GM12891 (cell line): ENCODE measurements around the gene CYP2S1.
"Not testable (repeated sequence)": the region's sequence is repeated elsewhere in the genome, so short reads cannot be mapped to it uniquely, and the experiment has no call there.

Experiments
- DNase-seq: peaks from one replicate; pipeline ENCODE4 v3.0.0; 2011; ENCODE audit warnings: low spot score; ENCODE audit not compliant: insufficient read length
- FAIRE-seq: peaks from 2 replicates; lab custom pipeline; 2011; peaks lifted over from hg19 to GRCh38; lab: Jason Lieb, UNC
- PAX5 ChIP-seq: IDR thresholded peaks from 2 replicates; pipeline ENCODE4 v1.6.1; 2011; ENCODE audit warnings: low read length, moderate library complexity, mild to moderate bottlenecking; ENCODE audit not compliant: insufficient read depth, severe bottlenecking
- POLR2A ChIP-seq: IDR thresholded peaks from 2 replicates; pipeline ENCODE4 v1.6.1; 2011; ENCODE audit warnings: low read depth, low read length, control low read depth
- POLR2AphosphoS5 ChIP-seq: IDR thresholded peaks from 2 replicates; pipeline ENCODE4 v1.6.1; 2011; ENCODE audit warnings: low read depth, low read length, control low read depth
- POU2F2 ChIP-seq: IDR thresholded peaks from 2 replicates; pipeline ENCODE4 v1.6.1; 2011; ENCODE audit warnings: low read depth, mild to moderate bottlenecking, control low read depth, low read length, moderate library complexity
- SPI1 ChIP-seq: IDR thresholded peaks from 2 replicates; pipeline ENCODE4 v1.6.1; 2011; ENCODE audit warnings: low read depth, low read length, control low read depth
- TAF1 ChIP-seq: IDR thresholded peaks from 2 replicates; pipeline ENCODE4 v1.6.1; 2011; ENCODE audit warnings: low read depth, low read length, control low read depth

The CYP2S1 gene

GRCh38 chr19:41226053-41226873, 33.2 kb downstream of the CYP2S1 start:
- FAIRE-seq (no peak), DNase-seq (no peak)
- no peak for TF ChIP-seq TAF1
- no peak for TF ChIP-seq POU2F2
- no peak for TF ChIP-seq POLR2A
- TF ChIP-seq PAX5 = no peak
- TF ChIP-seq SPI1 = no peak
- TF ChIP-seq POLR2AphosphoS5 = no peak

GRCh38 chr19:41226874-41227390, 33.9 kb downstream of the CYP2S1 start:
- no peak for TF ChIP-seq POU2F2
- no peak for TF ChIP-seq POLR2AphosphoS5
- TF ChIP-seq POLR2A = no peak
- no peak for TF ChIP-seq SPI1
- TF ChIP-seq PAX5 = no peak
- no peak for TF ChIP-seq TAF1
- no peak for DNase-seq
- no peak for FAIRE-seq

GRCh38 chr19:41228486-41228885, 35.5 kb downstream of the CYP2S1 start:
- no peak for TF ChIP-seq POLR2A
- TF ChIP-seq POU2F2 = no peak
- no peak for TF ChIP-seq TAF1
- TF ChIP-seq POLR2AphosphoS5 = no peak
- no peak for TF ChIP-seq SPI1
- TF ChIP-seq PAX5 = no peak
- DNase-seq (no peak), FAIRE-seq (no peak)

GRCh38 chr19:41229338-41229737, 36.3 kb downstream of the CYP2S1 start:
- not testable (repeated sequence) for DNase-seq, FAIRE-seq

- TF ChIP-seq PAX5 (no peak), TAF1 (no peak), POLR2A (no peak), POU2F2 (no peak), POLR2AphosphoS5 (no peak), SPI1 (no peak)
Observed at GRCh38 chr19:41230067-41230857, 37.2 kb downstream of the CYP2S1 start.

GRCh38 chr19:41232686-41233085, 39.7 kb downstream of the CYP2S1 start:
- no peak for TF ChIP-seq TAF1
- no peak for TF ChIP-seq POU2F2
- no peak for TF ChIP-seq POLR2AphosphoS5
- TF ChIP-seq PAX5 = no peak
- FAIRE-seq = no peak
- no peak for DNase-seq

More at GRCh38 chr19:41230067-41230857, 37.2 kb downstream of the CYP2S1 start:
- peak; percentile 56 for FAIRE-seq
- DNase-seq = no peak

GRCh38 chr19:41233748-41234240, 40.8 kb downstream of the CYP2S1 start:
- DNase-seq (no peak), FAIRE-seq (no peak)
- TF ChIP-seq POLR2A = no peak
- TF ChIP-seq POU2F2 = no peak
- no peak for TF ChIP-seq TAF1
- TF ChIP-seq SPI1 = no peak
- no peak for TF ChIP-seq PAX5
- TF ChIP-seq POLR2AphosphoS5 = no peak

GRCh38 chr19:41234512-41235168, 41.6 kb downstream of the CYP2S1 start:
- no peak for FAIRE-seq
- DNase-seq = no peak

GRCh38 chr19:41235480-41235879, 42.5 kb downstream of the CYP2S1 start:
- DNase-seq (no peak), FAIRE-seq (no peak)

More at GRCh38 chr19:41234512-41235168, 41.6 kb downstream of the CYP2S1 start:
- TF ChIP-seq POLR2AphosphoS5 (no peak), POU2F2 (no peak), POLR2A (no peak), TAF1 (no peak), PAX5 (no peak), SPI1 (no peak)

More at GRCh38 chr19:41235480-41235879, 42.5 kb downstream of the CYP2S1 start:
- TF ChIP-seq POLR2AphosphoS5 (no peak), POLR2A (no peak), TAF1 (no peak), POU2F2 (no peak), PAX5 (no peak), SPI1 (no peak)
